Common myeloid progenitor, CD34-positive (primary cell): ENCODE results near the gene INTS3.

ENCODE experiments used
- CTCF ChIA-PET: fragments of 350-600 bp; sonication (Branson Sonifier 250); formaldehyde crosslinking; loops from one replicate; lab custom pipeline; 2021; ENCODE audit warnings: antibody characterized with exemption; lab: Charles Lee
- POLR2A ChIA-PET: fragments of 350-600 bp; sonication (Branson Sonifier 250); formaldehyde crosslinking; loops from one replicate; lab custom pipeline; 2021; ENCODE audit warnings: antibody characterized with exemption; lab: Charles Lee
- DNase-seq, 3 donors: peaks; one replicate each; pipeline versions ENCODE4 v3.0.0 to v3.0.0-alpha.2; 2013
- H3K27ac ChIP-seq, 2 experiments: 1 replicate in 1 of 2; 2 replicates in 1 of 2; pipeline ENCODE4 v1.7.0; 2013; ENCODE audit warnings: inconsistent platforms in 2 of 2, low read length in 2 of 2, mild to moderate bottlenecking in 2 of 2, low read depth in 1 of 2, moderate library complexity in 1 of 2; ENCODE audit not compliant: severe bottlenecking in 2 of 2, insufficient read depth in 1 of 2, poor library complexity in 1 of 2
- H3K27me3 ChIP-seq, 5 experiments: replicated peaks in 2 of 5; 1 replicate in 3 of 5; 2 replicates in 2 of 5; pipeline versions ENCODE4 v1.6.1 to v1.7.0; 2013; ENCODE audit warnings: low read length in 4 of 5, mild to moderate bottlenecking in 2 of 5, moderate library complexity in 2 of 5, inconsistent platforms in 1 of 5; ENCODE audit not compliant: insufficient read depth in 5 of 5, control insufficient read depth in 4 of 5
- H3K36me3 ChIP-seq, 4 experiments: 1 replicate in 2 of 4; 2 replicates in 2 of 4; pipeline versions ENCODE4 v1.6.1 to v1.7.0; 2013; ENCODE audit warnings: low read length in 3 of 4, control low read depth in 1 of 4, mild to moderate bottlenecking in 1 of 4; ENCODE audit not compliant: control insufficient read depth in 4 of 4, insufficient read depth in 4 of 4
- H3K4me1 ChIP-seq, 4 experiments: 1 replicate in 3 of 4; 2 replicates in 1 of 4; pipeline versions ENCODE4 v1.6.1 to v1.7.1; 2013; ENCODE audit warnings: low read length in 3 of 4, mild to moderate bottlenecking in 3 of 4, control low read depth in 1 of 4, inconsistent platforms in 1 of 4, moderate library complexity in 1 of 4; ENCODE audit not compliant: control insufficient read depth in 4 of 4, insufficient read depth in 4 of 4; ENCODE audit errors: control extremely low read depth in 1 of 4
- H3K4me3 ChIP-seq, 7 experiments: 1 replicate in 4 of 7; 2 replicates in 3 of 7; pipeline versions ENCODE4 v1.5.1 to v1.7.0; 2013; ENCODE audit warnings: mild to moderate bottlenecking in 7 of 7, low read length in 6 of 7, moderate library complexity in 6 of 7, inconsistent platforms in 2 of 7, low read depth in 2 of 7, control low read depth in 1 of 7; ENCODE audit not compliant: insufficient read depth in 4 of 7, control insufficient read depth in 1 of 7; ENCODE audit errors: extremely low read depth in 1 of 7
- H3K9me3 ChIP-seq, 5 experiments: 1 replicate in 4 of 5; 2 replicates in 1 of 5; pipeline versions ENCODE4 v1.6.1 to v1.7.1; 2013; ENCODE audit warnings: low read length in 4 of 5, mild to moderate bottlenecking in 2 of 5, inconsistent platforms in 1 of 5, low read depth in 1 of 5, moderate library complexity in 1 of 5; ENCODE audit not compliant: control insufficient read depth in 4 of 5, insufficient read depth in 2 of 5; ENCODE audit errors: control extremely low read depth in 1 of 5
- WGBS: methylation state at CpG from one replicate; pipeline ENCODE4 v1.1.5; 2013; ENCODE audit not compliant: insufficient coverage; 5-methylcytosine and 5-hydroxymethylcytosine counted together

INTS3 gene

DNA sequence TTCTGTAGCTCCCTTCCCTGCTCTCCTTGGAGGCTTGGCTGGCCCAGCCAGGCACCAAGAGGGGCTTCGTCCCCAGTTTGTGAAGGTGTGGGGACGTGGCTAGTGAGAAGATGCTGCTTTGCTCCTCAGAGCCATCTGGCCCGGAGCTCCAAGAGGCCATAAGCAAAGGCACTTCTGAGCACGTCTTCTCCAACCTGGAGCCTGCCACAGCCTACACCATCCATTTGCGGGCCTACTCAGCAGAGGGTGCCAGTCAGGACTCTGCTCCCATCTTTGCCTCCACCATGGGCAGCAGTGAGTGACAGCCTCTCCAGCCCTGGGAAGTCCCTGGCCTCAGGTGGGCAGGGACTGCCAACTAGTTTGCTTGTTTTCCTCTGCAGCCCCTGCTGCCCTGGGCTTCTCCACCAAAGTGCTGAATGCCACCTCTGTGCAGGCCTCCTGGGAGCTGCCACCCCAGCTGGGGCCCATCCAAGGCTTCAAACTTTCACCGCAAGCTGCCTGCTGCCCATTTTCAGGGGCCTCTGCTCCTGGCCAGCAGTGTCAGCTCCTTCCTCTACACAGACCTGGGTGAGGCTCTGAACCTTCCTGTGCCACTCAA is 73.3 kb downstream of the INTS3 start:
- no peak for DNase-seq
- Histone ChIP-seq H3K27me3 (no peaks in the 10 kb centered on the region), H3K4me1 (peaks cover 2 to 26% (median 22%) of the 10 kb centered on the region in 4 experiments), H3K4me3 (no peak overlapping the region), H3K9me3 (no peaks in the 10 kb centered on the region), H3K27ac (no peak overlapping the region), H3K36me3 (peaks cover 0 to 15% (median 8%) of the 10 kb centered on the region in 4 experiments)
- ChIA-PET CTCF (interaction anchor here (0.9 to 1.7 kb wide), 4 partner anchors 9 to 122 kb away, joined by 3 to 4 read pairs (median 4); no protein-coding TSS in a partner anchor), POLR2A (no interaction called here)
- 94% methylated on average over 5 of the region's 6 CpGs for WGBS

DNA sequence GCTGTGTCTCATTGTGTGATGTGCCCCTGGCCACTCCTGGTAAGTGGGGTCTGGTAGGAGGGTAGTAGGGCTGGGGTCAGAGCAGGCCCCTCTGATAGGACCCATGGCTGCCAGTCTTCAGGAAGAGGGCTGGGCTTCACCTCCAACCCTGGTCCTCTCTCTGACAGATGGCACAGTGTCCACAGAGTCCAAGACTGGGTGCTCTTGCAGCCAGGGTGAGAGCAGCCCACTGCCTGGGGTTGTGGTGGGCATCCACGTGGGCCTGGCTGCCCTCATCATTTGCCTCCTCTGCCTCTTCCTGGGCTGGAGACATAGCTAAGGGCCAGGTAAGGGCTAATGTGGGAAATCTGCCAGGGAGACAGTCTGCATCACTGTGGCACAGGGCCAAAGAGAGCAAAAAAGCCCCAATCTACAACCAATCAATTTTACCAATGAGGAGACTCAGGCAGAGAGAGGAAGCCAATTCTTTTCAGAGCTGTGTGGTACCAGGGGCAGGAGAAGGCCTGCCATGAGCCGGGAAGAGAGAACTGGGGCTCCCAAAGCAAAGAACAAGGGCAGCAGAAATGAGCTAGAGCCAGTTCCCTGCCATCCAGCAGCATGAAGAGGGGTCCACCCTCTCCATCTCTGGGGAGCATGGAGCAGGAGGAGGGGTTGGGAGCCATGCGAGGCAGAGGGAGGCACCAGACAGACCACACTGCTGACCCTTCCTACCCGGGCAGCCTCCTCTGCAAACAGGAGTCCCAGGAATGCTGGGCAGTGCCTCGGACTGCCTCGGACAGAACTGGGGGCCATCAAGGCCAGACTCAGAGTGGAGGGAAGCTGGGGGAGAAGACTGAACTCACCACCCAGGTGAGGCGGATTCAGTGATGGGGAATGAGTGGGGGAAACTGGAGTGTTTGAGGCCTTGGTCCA is 74.2 kb downstream of the INTS3 start:
- no peak overlapping the region for H3K27ac ChIP-seq
- POLR2A ChIA-PET: no interaction called here
- CTCF ChIA-PET: interaction anchor here (0.9 to 1.7 kb wide), 6 partner anchors 10 to 192 kb away, joined by 3 to 4 read pairs (median 4); no protein-coding TSS in a partner anchor

DNA sequence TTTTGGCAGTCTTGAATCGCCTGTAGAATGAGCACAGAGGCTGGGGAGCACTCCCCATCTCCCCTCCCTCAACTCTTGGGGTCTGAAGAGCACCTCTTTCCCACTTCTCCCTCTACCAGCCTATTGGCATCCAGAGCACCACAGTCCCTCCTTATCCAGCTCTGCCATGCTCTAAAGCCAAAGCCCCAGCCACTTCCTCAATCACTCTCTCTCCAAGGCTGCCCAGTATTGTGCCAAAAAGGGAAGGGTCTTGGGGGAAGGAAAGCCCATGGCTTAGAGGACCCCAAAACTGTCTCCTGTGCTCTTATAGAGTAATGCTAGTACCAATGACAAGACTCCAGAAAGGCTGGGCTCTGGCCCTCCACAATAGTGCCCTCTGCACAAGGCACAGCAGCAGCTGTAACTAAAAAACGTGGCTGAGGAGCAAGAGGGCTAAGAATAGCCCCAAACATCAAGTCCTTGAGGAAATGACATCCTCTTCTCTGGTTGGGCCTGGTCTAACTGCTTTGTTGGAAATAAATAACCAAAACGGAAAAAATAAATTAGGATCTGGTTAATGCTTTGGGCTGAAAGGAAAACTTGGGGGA is 75.7 kb downstream of the INTS3 start:
- Histone ChIP-seq H3K36me3 (peaks cover 6 to 28% (median 16%) of the 10 kb centered on the region in 4 experiments), H3K27me3 (no peaks in the 10 kb centered on the region), H3K27ac (peak overlapping the region in 1 of 2 experiments; percentile 28), H3K9me3 (no peaks in the 10 kb centered on the region), H3K4me1 (peaks cover 2 to 25% (median 22%) of the 10 kb centered on the region in 4 experiments), H3K4me3 (peak overlapping the region in 1 of 7 experiments; percentile 36)
- peak in 2 of 3 donors; percentile 22 to 40 for DNase-seq
- ChIA-PET CTCF (interaction anchor here (0.9 to 3.2 kb wide), 5 partner anchors 22 to 190 kb away, joined by 3 to 12 read pairs (median 3); no protein-coding TSS in a partner anchor), POLR2A (no interaction called here)
- 65% methylated on average over 2 of the region's 3 CpGs for WGBS

More for the DNA sequence above, 74.2 kb downstream of the INTS3 start:
- Histone ChIP-seq H3K9me3 (no peaks in the 10 kb centered on the region), H3K27me3 (no peaks in the 10 kb centered on the region), H3K36me3 (peaks cover 3 to 15% (median 9%) of the 10 kb centered on the region in 4 experiments), H3K4me3 (no peak overlapping the region), H3K4me1 (peaks cover 2 to 26% (median 22%) of the 10 kb centered on the region in 4 experiments)
- no peak for DNase-seq
- 100% methylated on average over 3 of the region's 7 CpGs for WGBS

DNA sequence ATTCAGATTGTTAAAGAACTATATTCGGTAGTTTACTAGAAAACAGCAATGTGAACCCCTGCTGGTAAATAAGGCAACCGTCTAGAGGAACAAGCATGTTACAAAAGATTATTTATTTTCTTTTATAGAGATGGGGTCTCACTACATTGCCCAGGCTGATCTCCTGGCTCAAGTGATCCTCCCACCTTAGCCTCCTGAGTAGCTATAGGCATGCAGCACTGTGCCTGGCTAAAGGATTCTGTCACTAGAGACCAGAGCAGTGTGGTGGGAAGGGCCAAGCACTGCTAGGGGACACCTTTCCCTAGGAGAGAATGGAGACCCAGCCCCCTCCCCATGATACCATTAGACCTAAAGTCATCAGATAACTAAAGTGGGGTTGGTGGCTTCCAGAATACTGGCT is 76.3 kb downstream of the INTS3 start:
- WGBS: 94% methylated on average over 2 of the region's 2 CpGs
- H3K27ac ChIP-seq: no peak overlapping the region
- ChIA-PET POLR2A (no interaction called here), CTCF (interaction anchor here (0.5 to 3.2 kb wide), 5 partner anchors 10 to 116 kb away, joined by 3 to 12 read pairs (median 4); no protein-coding TSS in a partner anchor)
- DNase-seq: no peak
- H3K4me1 ChIP-seq: peaks cover 2 to 25% (median 22%) of the 10 kb centered on the region in 4 experiments
- no peaks in the 10 kb centered on the region for H3K9me3 ChIP-seq
- H3K4me3 ChIP-seq: no peak overlapping the region
- H3K36me3 ChIP-seq: peaks cover 6 to 33% (median 18%) of the 10 kb centered on the region in 4 experiments
- H3K27me3 ChIP-seq: no peaks in the 10 kb centered on the region

DNA sequence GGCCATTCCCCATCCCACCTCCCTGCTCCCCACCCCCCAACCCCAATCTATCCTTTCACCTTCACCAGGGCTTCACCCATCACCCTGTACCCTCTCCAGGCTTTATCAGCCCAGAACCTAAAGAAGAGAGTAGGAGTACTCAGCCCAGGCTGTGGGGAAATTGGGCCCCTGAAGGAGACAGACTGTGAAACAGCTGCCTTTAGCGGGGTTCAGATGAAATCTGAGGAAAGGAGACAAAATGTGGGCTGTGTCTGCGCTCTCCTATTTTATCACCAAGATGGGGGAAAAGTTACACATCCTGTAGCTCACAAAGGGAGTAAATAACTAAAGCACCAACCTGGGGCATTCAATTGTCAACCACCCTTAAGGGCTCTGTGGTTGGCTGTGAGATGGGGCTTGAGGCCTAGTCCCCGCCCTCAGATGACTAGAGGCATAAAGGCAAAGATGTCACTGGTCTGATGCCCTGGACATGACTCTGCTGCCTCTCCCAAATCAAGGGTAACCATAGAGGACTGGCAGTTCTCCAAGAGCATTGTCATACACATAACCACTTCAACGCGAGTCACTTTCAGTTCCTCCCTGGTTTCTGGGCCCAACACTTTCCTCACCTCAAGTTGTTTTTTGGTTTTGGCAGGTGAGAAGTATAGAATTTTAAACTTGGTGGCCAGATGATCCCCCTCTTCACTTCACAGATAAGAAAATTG is 77.3 kb downstream of the INTS3 start:
- Histone ChIP-seq H3K27ac (peak overlapping the region; percentile 61 to 80), H3K27me3 (no peaks in the 10 kb centered on the region), H3K9me3 (no peaks in the 10 kb centered on the region), H3K4me1 (peaks cover 2 to 25% (median 22%) of the 10 kb centered on the region in 4 experiments), H3K36me3 (peaks cover 10 to 44% (median 23%) of the 10 kb centered on the region in 4 experiments), H3K4me3 (no peak overlapping the region)
- DNase-seq: peak; percentile 87 to 98 (median 97)
- ChIA-PET CTCF (interaction anchor here (1.2 to 3.2 kb wide), 5 partner anchors 8 to 115 kb away, joined by 3 to 12 read pairs (median 9); no protein-coding TSS in a partner anchor), POLR2A (interaction anchor here (0.7 kb wide), 1 partner anchor 185 kb away, joined by 3 read pairs; no protein-coding TSS in a partner anchor)
- WGBS: 0% methylated on average over 1 of the region's 5 CpGs
